Measurements from ENCODE around the gene HS6ST1.
"Not testable (repeated sequence)": the region's sequence is repeated elsewhere in the genome, so short reads cannot be mapped to it uniquely, and the experiment has no call there.

Gene HS6ST1

DNA sequence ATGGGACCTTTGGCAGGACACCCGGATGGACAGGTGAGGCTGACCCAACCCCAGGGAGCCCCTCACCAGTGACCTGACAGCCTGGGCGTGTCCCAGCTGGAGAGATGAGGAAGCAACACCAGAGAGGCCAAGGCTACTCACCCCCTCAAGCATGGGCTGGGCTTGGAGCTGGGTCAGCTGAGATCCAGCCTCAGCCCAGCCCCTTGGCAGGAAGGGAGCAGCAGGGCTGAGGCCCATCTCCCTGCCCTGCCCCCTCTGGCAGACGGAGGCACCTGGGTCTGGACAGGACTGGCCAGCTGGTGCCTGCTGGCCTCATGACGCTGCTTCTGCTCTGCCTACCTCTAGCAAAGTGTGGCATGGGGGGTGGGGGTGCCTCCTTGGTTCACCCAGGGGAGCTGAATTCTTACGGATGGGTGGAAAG, 37.8 kb downstream of the HS6ST1 start:
- no peak for DNase-seq

DNA sequence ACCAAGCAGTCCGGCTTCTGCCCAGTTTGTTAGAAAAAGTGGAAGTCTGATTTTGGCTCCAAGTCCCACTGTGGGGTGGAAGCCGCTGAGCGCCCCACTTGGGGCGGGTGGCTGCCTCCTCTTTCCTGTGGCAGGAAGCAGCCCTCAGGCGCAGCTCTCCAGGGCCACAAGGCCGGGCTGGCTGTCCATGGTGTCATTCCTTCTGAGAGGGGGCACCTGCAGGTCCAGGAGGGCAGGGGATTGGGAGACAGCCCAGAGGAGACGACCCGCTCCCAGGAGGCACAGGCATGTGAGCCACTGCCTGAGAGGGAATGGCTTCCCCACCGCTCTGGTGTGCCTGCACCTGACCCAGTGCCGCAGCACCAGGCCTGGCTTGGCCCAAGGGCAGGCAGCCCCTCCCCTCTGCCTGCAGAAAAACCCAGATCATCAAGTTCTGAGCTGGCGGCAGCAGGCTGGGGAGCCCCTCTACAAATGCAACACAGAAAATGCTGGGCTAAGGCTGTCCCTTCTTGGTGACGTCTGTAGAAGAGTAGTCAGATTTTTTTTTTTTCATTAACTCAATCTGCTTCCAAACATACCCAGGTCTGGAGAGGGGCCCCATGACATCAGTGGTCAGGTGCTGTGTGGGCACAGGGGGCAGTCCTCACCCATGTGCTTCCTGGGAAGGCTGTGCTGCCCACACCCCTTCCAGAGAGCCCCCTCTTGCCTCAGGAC, 38.4 kb downstream of the HS6ST1 start:
- no peak for DNase-seq

- DNase-seq, result no peak
These were observed 38.9 kb downstream of the HS6ST1 start for GRCh38 chr2:128279786-128280157.

DNA sequence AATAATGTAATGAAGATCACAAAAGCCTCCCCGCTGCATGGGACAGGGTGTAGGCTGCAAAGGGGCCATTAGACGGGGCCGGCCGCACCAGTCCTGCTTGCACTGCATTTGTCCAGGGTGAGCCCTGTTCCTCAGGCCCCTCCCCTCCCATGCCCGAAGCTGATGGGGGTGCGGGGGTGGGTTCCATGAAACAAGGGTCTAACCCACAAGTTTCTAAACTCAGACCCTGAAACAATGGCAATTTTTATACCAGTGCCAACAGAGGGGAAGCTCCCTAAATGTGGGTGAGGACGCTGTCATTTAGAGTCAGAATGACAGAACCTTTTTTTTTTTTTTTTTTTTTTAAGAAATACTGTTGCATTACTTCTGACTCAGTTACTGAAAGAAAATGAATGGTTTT, 39.7 kb downstream of the HS6ST1 start:
- peak; percentile 32 for DNase-seq

DNA sequence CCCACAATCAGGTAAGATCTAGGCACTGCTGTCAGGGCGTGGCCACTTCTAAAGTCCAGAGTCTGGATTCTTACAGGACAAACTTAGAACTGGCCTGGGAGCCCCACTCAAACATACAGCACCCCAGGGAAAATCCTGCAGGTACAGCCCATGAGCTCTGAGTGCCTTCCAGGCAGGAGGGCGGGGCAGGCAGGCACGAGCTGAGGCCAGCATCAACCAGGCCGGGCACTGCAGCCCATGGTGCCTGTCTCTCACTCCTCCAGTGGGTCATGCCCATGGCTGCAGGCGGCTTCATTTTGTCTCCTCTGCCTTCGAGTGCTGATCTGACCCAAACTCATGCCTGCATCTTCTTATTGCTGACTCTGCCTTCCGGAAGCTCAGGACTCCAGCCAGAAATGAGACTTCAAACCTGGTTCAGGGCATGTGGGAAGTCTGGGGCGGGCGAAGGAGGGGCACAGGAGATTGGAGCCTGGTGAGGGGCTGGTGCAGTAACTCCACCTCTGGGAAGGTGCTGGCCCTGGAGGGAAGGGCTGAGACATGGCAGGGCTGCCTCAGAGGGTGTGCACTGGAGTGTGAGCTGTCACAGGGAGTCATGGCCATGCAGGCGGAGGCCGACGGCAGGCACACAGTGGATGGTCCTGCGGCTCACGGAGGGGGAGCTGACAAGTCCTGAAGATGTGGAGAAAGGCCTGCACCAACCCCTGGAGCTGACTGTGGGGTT, 40.5 kb downstream of the HS6ST1 start:
- DNase-seq, result peak; percentile 30

DNA sequence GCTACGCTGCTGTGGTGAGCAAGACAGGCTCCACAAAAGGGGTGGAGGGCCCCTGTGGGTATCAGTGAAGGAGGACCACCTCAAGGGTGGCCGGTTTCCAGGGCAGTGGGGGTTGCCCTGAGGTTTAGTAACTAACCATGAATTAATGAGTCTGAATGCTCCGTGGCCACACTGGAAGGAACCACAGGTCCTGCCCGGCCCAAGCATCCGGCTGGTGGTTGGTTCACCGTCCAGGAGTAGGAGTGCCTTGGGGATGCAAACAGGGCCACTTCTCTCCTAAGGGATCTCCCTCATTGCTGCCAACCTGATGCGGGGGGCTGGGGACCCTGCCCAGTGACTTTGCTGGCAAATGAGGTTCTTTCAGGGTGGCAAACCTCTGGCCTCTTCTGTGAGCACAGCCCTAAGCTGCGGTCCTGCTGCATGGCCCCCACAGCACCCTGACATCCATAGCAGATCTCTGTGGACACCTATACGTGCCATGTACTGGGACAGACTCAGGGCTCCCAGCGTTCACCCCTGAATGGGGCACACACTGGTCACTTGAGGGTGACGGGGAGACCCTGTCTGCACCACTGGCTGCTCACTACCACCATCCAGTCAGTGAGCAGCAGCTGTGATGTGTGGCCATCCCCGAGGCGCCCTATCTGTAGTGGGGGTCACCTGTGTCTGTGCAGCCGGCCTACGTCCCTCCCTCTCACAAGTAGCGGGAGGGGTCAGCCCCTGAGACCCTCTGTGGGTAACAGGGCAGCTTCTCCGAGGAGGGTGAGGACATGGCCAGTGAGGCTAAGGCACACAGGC, 41.6 kb downstream of the HS6ST1 start:
- peak; percentile 42 for DNase-seq

DNA sequence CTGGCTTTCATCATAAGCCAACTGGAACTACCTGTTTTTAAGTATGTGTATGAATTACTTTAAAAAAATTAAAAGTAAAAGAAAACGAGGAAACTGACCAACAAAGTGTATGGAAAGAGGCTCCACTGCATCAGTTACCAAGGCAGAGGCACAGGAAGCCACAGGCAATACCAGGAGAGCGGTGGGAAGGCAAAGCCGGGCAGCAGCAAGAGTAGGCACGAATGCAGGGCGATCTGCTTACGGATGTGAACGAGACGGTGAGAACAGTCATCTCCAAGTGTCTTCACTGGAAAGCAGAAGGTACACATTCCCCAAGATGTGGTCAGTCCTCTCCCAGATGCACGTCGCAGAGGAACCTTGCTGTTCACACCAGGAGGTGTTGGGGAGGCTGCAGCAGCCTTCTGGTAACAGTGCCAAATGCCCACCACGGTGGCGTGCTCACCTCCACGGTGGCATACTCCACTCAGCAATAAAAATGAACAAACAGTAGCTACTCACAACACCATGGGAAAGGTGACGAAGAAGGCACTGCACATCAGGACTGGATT, 43.1 kb downstream of the HS6ST1 start:
- peak; percentile 37 for DNase-seq

GRCh38 chr2:128274218-128274617, 44.5 kb downstream of the HS6ST1 start:
- peak; percentile 16 for DNase-seq

- DNase-seq, result no peak
These were observed 45.1 kb downstream of the HS6ST1 start for GRCh38 chr2:128273469-128274081.

DNA sequence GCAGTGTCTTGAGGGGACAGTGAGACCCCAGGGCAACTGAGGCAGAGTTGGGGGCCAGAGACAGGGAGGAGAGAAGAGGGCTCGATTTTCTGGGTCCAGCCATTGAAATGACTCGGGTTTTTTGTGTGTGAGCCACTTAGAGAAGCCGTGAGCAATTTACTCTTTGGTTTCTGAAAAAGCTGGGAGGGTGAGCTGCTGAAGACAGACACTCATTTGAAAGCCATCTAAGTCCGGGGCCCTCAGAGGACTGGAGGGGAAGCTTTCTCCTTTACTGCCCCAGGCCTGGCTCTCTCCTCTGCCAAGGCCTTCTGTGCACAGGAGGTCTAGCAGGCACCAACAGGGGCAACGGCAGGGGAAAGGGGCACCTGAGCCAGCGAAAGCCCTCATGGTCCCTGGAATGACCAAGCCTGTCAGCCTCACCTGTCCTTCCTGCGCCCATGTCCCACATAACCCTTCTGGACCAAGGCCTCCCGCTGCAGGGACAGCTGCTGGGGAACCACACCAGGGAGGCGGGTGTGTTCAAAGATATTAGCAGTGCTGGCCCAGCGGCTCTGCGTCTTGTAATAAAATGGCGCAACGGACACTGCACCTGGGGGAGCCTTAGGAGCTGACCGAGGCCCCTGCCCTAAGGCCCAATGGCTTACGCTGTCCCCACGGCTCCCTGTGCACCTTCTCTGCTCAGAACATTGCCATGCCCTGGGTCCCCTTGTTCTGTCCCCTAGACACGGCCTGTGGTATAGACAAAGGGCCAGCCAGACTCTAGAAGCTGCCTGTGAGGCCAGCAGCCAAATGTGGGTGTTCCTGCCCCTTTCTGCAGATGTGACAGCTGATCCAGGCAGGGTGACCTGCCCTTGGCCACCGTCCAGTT, 45.8 kb downstream of the HS6ST1 start:
- peak; percentile 36 for DNase-seq

DNA sequence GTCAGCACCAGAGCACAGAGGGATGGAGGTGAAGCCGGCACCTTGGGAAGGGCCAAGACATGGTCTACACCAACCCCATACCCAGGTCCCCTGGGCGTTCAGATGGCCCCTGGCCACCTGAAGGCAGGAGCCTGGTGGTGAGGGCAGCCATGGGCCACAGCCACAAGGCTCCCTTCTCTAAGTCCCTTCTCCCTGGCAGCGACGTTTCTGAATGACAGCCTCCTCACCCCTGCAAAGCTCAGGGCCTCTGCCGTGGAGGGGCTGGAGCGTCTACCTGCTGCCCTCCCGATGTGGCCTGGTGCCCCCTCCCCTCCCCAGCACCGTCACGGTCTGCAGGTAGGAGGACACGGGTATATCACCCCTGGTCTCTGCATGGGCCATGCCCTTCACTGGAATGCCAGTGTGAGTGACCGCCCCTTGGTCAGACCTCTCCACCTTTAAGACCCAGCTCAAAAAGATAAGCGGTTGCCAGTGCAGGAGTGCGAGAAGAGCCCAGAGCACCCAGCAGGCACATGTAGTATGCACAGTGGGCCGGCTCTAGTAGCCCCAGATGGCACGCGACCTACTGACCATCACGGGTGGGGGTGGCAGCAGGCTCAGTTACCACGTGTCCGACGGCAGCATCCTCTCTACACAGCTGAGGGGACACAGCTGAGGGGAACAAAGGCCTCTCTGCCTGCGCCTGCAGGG, 46.6 kb downstream of the HS6ST1 start:
- peak; percentile 38 for DNase-seq

GRCh38 chr2:128271597-128271910, 47.1 kb downstream of the HS6ST1 start:
- peak; percentile 35 for DNase-seq

- peak; percentile 42 for DNase-seq
These were observed 47.7 kb downstream of the HS6ST1 start for GRCh38 chr2:128270672-128271596.

- peak; percentile 42 for DNase-seq
These were observed 48.5 kb downstream of the HS6ST1 start for GRCh38 chr2:128269990-128270671.

- DNase-seq, result peak; percentile 38
These were observed 49.3 kb downstream of the HS6ST1 start for GRCh38 chr2:128269063-128269989.

DNA sequence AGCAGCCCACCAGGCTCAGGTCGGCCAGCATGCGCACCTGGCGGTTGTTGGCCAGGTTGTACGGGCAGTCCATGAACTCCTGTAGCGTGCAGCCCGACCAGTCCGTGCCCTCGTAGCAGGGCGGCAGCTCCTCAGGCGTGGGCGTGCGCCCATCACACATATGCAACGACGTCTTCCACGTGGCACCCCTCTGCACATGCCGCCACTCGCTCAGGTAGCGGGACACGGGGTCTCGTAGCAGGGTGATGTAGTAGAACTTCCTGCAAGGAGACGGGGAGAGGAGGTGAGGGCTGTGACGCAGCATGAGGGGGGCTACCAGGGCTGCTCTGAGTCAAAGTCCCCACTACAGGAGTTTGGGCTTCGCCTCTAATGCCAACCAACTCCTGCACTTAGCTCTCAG, 50.1 kb downstream of the HS6ST1 start:
- not testable (repeated sequence) for DNase-seq

GRCh38 chr2:128268145-128268544, 50.5 kb downstream of the HS6ST1 start:
- peak; percentile 28 for DNase-seq

- DNase-seq, result peak; percentile 26
These were observed 51.0 kb downstream of the HS6ST1 start for GRCh38 chr2:128267649-128268048.
